Adrenal gland (tissue), 5 donors: ENCODE results near the gene TM4SF5.

Source experiments
- POLR2A ChIP-seq, 2 donors: fragments of 450-650 bp; IDR thresholded peaks; one replicate each; pipeline ENCODE4 v1.6.1; 2017; ENCODE audit warnings: antibody characterized with exemption in 2 of 2, mild to moderate bottlenecking in 2 of 2, moderate library complexity in 1 of 2
- TF ChIP-seq, protein P1 (sequence below), 6 experiments: fragments of 450-650 bp in 4 of 6; fragments of 200-600 bp in 2 of 6; sonication (generic) in 1 of 6; IDR thresholded peaks; 1 replicate in 5 of 6; 2 replicates in 1 of 6; pipeline versions ENCODE4 v1.5.1 to v1.8.0; 2016 to 2021; ENCODE audit warnings: antibody characterized with exemption in 6 of 6, mild to moderate bottlenecking in 2 of 6, moderate library complexity in 1 of 6
- donor health status: DM: no; HTN: no; CAD: no.

DNA sequence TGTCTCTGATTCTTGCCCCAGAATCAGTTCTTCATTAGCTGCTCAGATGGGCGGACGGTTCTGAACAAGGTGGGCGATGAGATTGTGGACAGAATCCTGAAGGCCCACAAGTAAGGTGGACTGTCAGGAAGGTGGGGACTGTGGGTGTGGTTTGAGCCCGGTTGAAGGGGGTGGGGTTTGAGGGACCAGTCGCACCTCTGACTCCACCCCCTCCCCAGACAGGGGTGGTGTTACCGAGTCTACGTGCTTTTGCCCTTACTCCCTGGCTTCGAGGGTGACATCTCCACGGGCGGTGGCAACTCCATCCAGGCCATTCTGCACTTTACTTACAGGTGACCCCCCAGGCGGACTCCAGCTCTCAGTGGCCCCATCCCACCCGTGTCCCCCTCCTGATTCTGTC is 46.6 kb downstream of the TM4SF5 start:
- TF ChIP-seq, protein P1, sequence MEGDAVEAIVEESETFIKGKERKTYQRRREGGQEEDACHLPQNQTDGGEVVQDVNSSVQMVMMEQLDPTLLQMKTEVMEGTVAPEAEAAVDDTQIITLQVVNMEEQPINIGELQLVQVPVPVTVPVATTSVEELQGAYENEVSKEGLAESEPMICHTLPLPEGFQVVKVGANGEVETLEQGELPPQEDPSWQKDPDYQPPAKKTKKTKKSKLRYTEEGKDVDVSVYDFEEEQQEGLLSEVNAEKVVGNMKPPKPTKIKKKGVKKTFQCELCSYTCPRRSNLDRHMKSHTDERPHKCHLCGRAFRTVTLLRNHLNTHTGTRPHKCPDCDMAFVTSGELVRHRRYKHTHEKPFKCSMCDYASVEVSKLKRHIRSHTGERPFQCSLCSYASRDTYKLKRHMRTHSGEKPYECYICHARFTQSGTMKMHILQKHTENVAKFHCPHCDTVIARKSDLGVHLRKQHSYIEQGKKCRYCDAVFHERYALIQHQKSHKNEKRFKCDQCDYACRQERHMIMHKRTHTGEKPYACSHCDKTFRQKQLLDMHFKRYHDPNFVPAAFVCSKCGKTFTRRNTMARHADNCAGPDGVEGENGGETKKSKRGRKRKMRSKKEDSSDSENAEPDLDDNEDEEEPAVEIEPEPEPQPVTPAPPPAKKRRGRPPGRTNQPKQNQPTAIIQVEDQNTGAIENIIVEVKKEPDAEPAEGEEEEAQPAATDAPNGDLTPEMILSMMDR (IDR thresholded peaks at IDR 0.05) = no peak
- TF ChIP-seq POLR2A (IDR thresholded peaks at IDR 0.05) = no peak
